NAMALWA (cell line): ENCODE data around the gene ACSF2.
"Not testable (repeated sequence)": the region's sequence is repeated elsewhere in the genome, so short reads cannot be mapped to it uniquely, and the experiment has no call there.

Experiments
- DNase-seq: peaks from one replicate; pipeline ENCODE4 v3.0.0-alpha.2; 2015; ENCODE audit warnings: low spot score

The ACSF2 gene

GRCh38 chr17:50407921-50408320 lies 18.1 kb upstream of the ACSF2 start:
- DNase-seq = no peak

- DNase-seq = no peak
Observed at GRCh38 chr17:50412188-50412732, 13.8 kb upstream of the ACSF2 start.

GRCh38 chr17:50414808-50415207 lies 11.2 kb upstream of the ACSF2 start:
- DNase-seq = no peak

GRCh38 chr17:50419577-50419976 lies 6.4 kb upstream of the ACSF2 start:
- DNase-seq = not testable (repeated sequence)

GRCh38 chr17:50420419-50421112 lies 5.5 kb upstream of the ACSF2 start:
- DNase-seq = no peak

GRCh38 chr17:50421308-50422051 lies 4.5 kb upstream of the ACSF2 start:
- peak; percentile 66 for DNase-seq

GRCh38 chr17:50422738-50423137 lies 3.3 kb upstream of the ACSF2 start:
- no peak for DNase-seq

- DNase-seq = peak; percentile 20
Observed at GRCh38 chr17:50423553-50424159, 2.4 kb upstream of the ACSF2 start.

GRCh38 chr17:50424246-50424995 lies 1.6 kb upstream of the ACSF2 start:
- no peak for DNase-seq

GRCh38 chr17:50424996-50425681 lies 879 bp upstream of the ACSF2 start:
- DNase-seq = no peak

GRCh38 chr17:50426472-50426782 lies 409 bp downstream of the ACSF2 start:
- no peak for DNase-seq

- DNase-seq = peak; percentile 76
Observed at GRCh38 chr17:50426814-50427787, 1.1 kb downstream of the ACSF2 start.

- DNase-seq = not testable (repeated sequence)
Observed at GRCh38 chr17:50428126-50428525, 2.1 kb downstream of the ACSF2 start.

GRCh38 chr17:50428831-50429424 lies 2.9 kb downstream of the ACSF2 start:
- no peak for DNase-seq

- no peak for DNase-seq
Observed at GRCh38 chr17:50429793-50430192, 3.8 kb downstream of the ACSF2 start.

GRCh38 chr17:50430821-50431618 lies 5.0 kb downstream of the ACSF2 start:
- no peak for DNase-seq

- DNase-seq = no peak
Observed at GRCh38 chr17:50432125-50432762, 6.2 kb downstream of the ACSF2 start.

GRCh38 chr17:50437409-50437808 lies 11.4 kb downstream of the ACSF2 start:
- DNase-seq = no peak

- no peak for DNase-seq
Observed at GRCh38 chr17:50439008-50439407, 13.0 kb downstream of the ACSF2 start.
